Measurements from ENCODE around the gene YIPF6. TPM values are rescaled to one million over a fixed set of nuclear protein-coding genes. Genes with fewer than 3 reads are reported as not detected.

Gene YIPF6
- total and polyA plus RNA-seq, 2 of the 13 experiments (the other 11 are each of a cell fraction or from before 2014, with no cell fraction given) = 37.8 to 43.6 TPM

DNA sequence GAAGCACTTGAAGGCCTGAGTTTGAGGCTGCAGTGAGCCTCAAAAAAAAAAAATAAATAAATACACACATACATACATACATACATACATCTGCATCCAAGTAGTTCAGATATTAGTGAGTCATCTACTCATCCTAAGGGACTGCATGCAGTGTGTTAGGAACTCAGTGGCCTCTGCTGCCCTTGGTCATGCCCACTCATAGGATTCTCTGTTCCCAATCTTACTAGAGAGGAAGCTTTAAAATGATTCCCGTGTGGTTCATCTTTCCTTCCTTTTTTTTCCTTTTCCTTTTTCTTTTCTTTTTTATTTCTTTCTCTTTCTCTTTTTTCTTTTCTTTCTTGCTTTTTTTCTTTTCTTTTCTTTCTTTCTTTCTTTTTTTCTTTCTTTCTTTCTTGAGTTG, 10.9 kb upstream of the YIPF6 start:
- Histone ChIP-seq H3K79me2 (ENCODE audit: insufficient read depth, low read length) (no peaks in the 10 kb centered on the region), H4K20me1 (ENCODE audit: insufficient read depth, low read length) (no peaks in the 10 kb centered on the region), H3K9me3 (ENCODE audit: low read length) (no peaks in the 10 kb centered on the region), H3K4me3 (replicated peaks in 1 of 3; ENCODE audit: insufficient read depth in 1 of 3, low read depth in 2 of 3, low read length in 3 of 3) (no peak overlapping the region), H3K27me3 (ENCODE audit: control insufficient read depth in 1 of 2, insufficient read depth in 2 of 2, low read length in 2 of 2) (no peaks in the 10 kb centered on the region), H3K9ac (ENCODE audit: insufficient read depth, low read depth, low read length) (no peak overlapping the region), H3K36me3 (replicated peaks in 1 of 2; ENCODE audit: control insufficient read depth in 1 of 2, insufficient read depth in 2 of 2, low read length in 2 of 2) (no peaks in the 10 kb centered on the region), H2AFZ (ENCODE audit: low read length) (no peak overlapping the region), H3K4me1 (ENCODE audit: insufficient read depth, low read length) (peaks cover 31% of the 10 kb centered on the region), H3K4me2 (ENCODE audit: low read depth, low read length) (no peak overlapping the region), H3K27ac (ENCODE audit: extremely low read length, insufficient read depth, low read length) (peak overlapping the region; percentile 95)
- BruUV-seq (replicated peaks) = no TSS peak
- FAIRE-seq = no peak
- in situ Hi-C loops (cut with HindIII; ENCODE audit: extremely low pct_ligation_motif_present, low pct_unique_long_range_greater_than_20kb) = no loop called here
- intact Hi-C loops (cut with micrococcal nuclease; ENCODE audit: unreplicated experiment) = no loop called here
- ATAC-seq = no peak
- TF ChIP-seq ZNF7 (CRISPR knock-in tag; IDR thresholded peaks at IDR 0.05) (peak; percentile 95), FLYWCH1 (CRISPR knock-in tag; IDR thresholded peaks at IDR 0.05) (no peak)
- DNase-seq (ENCODE audit: low spot score) = no peak
- 78% methylated on average over 1 of the region's 1 CpG for WGBS (ENCODE audit: low lambda C conversion rate)
- POLR2A ChIA-PET = no interaction called here
- CTCF ChIA-PET (ENCODE audit: low intra/inter-chr PET ratio, low total read pairs) = no interaction called here

DNA sequence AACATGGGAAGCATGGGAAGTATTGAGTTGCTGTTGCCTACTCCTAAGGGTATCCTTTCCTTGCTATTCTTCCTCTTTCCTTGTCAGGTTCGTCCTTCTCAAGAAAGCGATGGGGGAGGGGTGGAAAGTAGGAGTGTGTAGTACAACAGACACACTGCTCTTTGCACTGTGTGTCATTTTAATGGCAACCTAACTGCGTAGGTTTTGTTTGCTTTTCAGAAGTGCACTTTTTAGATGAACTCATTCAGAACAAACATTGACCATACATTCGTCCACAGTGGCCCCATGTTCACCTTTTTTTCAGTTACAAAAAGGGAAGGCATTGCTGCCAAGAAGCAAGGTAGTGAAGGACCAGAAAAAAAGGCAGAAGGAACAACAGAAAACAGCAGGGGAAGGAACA, 10.2 kb upstream of the YIPF6 start:
- ChIA-PET POLR2A (no interaction called here), CTCF (ENCODE audit: low intra/inter-chr PET ratio, low total read pairs) (no interaction called here)
- FAIRE-seq (peak; percentile 96), DNase-seq (ENCODE audit: low spot score) (peak; percentile 89), ATAC-seq (peak; percentile 92)
- no TSS peak for BruUV-seq (replicated peaks)
- H3K36me3 ChIP-seq (replicated peaks in 1 of 2; ENCODE audit: control insufficient read depth in 1 of 2, insufficient read depth in 2 of 2, low read length in 2 of 2) = no peaks in the 10 kb centered on the region
- H3K9me3 ChIP-seq (ENCODE audit: low read length) = no peaks in the 10 kb centered on the region
- WGBS (ENCODE audit: low lambda C conversion rate) = 0% methylated on average over 4 of the region's 4 CpGs
- in situ Hi-C loops (cut with HindIII; ENCODE audit: extremely low pct_ligation_motif_present, low pct_unique_long_range_greater_than_20kb) (no loop called here), intact Hi-C loops (cut with micrococcal nuclease; ENCODE audit: unreplicated experiment) (no loop called here)
- no peaks in the 10 kb centered on the region for H3K27me3 ChIP-seq (ENCODE audit: control insufficient read depth in 1 of 2, insufficient read depth in 2 of 2, low read length in 2 of 2)
- H4K20me1 ChIP-seq (ENCODE audit: insufficient read depth, low read length) = no peaks in the 10 kb centered on the region
- no peaks in the 10 kb centered on the region for H3K79me2 ChIP-seq (ENCODE audit: insufficient read depth, low read length)
- peak overlapping the region; percentile 95 for H3K27ac ChIP-seq (ENCODE audit: extremely low read length, insufficient read depth, low read length)
- H3K4me3 ChIP-seq (replicated peaks in 1 of 3; ENCODE audit: insufficient read depth in 1 of 3, low read depth in 2 of 3, low read length in 3 of 3) = peak overlapping the region in 2 of 3 experiments; percentile 26 to 33; a peak in 3 of 6 replicates
- no peak overlapping the region for H2AFZ ChIP-seq (ENCODE audit: low read length)
- peaks cover 31% of the 10 kb centered on the region for H3K4me1 ChIP-seq (ENCODE audit: insufficient read depth, low read length)
- H3K9ac ChIP-seq (ENCODE audit: insufficient read depth, low read depth, low read length) = peak overlapping the region; percentile 62
- H3K4me2 ChIP-seq (ENCODE audit: low read depth, low read length) = peak overlapping the region; percentile 81
- TF ChIP-seq NCOR1 (IDR thresholded peaks at IDR 0.05; ENCODE audit: borderline replicate concordance, low read length) (peak; percentile 78; the same call in 1 of the 2 replicates), NCOA1 (CRISPR knock-in tag; IDR thresholded peaks at IDR 0.05) (no peak), SAP130 (CRISPR knock-in tag; IDR thresholded peaks at IDR 0.05; ENCODE audit: low read depth) (peak; percentile 27; the same call in 1 of the 2 replicates), HMG20A (CRISPR knock-in tag; IDR thresholded peaks at IDR 0.05; ENCODE audit: borderline replicate concordance) (peak; percentile 71; the same call in 1 of the 2 replicates), HDAC2 (CRISPR knock-in tag; IDR thresholded peaks at IDR 0.05) (peak; percentile 53; the same call in 1 of the 2 replicates), ZNF772 (CRISPR knock-in tag; IDR thresholded peaks at IDR 0.05) (peak; percentile 55; the same call in 1 of the 2 replicates)
- TF ChIP-seq, protein P1, sequence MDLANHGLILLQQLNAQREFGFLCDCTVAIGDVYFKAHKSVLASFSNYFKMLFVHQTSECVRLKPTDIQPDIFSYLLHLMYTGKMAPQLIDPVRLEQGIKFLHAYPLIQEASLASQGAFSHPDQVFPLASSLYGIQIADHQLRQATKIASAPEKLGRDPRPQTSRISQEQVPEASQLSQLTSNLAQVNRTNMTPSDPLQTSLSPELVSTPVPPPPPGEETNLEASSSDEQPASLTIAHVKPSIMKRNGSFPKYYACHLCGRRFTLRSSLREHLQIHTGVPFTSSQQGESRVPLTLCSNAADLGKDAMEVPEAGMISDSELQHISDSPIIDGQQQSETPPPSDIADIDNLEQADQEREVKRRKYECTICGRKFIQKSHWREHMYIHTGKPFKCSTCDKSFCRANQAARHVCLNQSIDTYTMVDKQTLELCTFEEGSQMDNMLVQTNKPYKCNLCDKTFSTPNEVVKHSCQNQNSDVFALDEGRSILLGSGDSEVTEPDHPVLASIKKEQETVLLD (CRISPR knock-in tag; IDR thresholded peaks at IDR 0.05; ENCODE audit: low read depth) = no peak
- TF ChIP-seq, protein P2, sequence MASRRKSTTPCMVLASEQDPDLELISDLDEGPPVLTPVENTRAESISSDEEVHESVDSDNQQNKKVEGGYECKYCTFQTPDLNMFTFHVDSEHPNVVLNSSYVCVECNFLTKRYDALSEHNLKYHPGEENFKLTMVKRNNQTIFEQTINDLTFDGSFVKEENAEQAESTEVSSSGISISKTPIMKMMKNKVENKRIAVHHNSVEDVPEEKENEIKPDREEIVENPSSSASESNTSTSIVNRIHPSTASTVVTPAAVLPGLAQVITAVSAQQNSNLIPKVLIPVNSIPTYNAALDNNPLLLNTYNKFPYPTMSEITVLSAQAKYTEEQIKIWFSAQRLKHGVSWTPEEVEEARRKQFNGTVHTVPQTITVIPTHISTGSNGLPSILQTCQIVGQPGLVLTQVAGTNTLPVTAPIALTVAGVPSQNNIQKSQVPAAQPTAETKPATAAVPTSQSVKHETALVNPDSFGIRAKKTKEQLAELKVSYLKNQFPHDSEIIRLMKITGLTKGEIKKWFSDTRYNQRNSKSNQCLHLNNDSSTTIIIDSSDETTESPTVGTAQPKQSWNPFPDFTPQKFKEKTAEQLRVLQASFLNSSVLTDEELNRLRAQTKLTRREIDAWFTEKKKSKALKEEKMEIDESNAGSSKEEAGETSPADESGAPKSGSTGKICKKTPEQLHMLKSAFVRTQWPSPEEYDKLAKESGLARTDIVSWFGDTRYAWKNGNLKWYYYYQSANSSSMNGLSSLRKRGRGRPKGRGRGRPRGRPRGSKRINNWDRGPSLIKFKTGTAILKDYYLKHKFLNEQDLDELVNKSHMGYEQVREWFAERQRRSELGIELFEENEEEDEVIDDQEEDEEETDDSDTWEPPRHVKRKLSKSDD (CRISPR knock-in tag; IDR thresholded peaks at IDR 0.05; ENCODE audit: low read depth) = 0 out of 2 replicates have a peak, but pooled peaks have one; percentile 30

Data from HepG2 (cell line).